ENCODE measurements around the gene GSTM5.

DNA sequence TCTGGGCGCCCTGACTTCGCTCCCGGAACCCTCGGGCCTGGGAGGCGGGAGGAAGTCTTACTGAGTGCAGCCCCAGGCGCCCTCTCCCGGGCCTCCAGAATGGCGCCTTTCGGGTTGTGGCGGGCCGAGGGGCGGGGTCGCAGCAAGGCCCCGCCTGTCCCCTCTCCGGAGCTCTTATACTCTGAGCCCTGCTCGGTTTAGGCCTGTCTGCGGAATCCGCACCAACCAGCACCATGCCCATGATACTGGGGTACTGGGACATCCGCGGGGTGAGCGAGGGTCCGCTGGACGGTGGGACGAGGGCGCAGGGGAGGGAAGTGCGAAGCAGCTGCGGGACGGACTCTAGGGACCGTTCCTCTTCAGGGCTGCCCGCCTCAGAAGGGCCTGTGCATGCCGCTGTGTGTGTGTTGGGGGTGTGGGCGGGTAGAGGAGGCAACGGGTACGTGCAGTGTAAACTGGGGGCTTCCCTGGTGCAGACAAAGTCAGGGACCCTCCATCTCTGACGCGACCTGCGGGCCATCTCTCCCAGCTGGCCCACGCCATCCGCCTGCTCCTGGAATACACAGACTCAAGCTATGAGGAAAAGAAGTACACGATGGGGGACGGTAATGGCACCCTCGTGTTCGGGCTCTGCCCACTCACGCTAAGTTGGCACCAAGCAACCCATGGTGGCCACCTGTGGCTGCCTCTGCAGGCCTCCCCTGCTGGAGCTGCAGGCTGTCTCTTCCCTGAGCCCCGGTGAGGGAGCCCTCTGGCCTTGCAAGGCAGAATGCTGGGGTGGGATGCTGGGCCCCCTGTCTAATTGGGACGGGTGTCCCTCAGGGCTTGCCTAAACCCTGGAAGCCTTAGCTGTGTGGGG lies 24.2 kb upstream of the GSTM5 start, which contains the start of gene GSTM1:
- TF ChIP-seq, protein P1, sequence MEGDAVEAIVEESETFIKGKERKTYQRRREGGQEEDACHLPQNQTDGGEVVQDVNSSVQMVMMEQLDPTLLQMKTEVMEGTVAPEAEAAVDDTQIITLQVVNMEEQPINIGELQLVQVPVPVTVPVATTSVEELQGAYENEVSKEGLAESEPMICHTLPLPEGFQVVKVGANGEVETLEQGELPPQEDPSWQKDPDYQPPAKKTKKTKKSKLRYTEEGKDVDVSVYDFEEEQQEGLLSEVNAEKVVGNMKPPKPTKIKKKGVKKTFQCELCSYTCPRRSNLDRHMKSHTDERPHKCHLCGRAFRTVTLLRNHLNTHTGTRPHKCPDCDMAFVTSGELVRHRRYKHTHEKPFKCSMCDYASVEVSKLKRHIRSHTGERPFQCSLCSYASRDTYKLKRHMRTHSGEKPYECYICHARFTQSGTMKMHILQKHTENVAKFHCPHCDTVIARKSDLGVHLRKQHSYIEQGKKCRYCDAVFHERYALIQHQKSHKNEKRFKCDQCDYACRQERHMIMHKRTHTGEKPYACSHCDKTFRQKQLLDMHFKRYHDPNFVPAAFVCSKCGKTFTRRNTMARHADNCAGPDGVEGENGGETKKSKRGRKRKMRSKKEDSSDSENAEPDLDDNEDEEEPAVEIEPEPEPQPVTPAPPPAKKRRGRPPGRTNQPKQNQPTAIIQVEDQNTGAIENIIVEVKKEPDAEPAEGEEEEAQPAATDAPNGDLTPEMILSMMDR (IDR thresholded peaks at IDR 0.05; ENCODE audit: insufficient read depth, low read depth, low read length): no peak
- TF ChIP-seq EZH2 (IDR thresholded peaks at IDR 0.05; ENCODE audit: insufficient read depth, low read length): no peak
